Hepatic stellate cell (primary cell): Measurements from ENCODE around the gene PSTPIP1.

Source experiments
- DNase-seq: peaks from one replicate; pipeline ENCODE4 v3.0.0; 2011; ENCODE audit warnings: low spot score

The PSTPIP1 gene

DNA sequence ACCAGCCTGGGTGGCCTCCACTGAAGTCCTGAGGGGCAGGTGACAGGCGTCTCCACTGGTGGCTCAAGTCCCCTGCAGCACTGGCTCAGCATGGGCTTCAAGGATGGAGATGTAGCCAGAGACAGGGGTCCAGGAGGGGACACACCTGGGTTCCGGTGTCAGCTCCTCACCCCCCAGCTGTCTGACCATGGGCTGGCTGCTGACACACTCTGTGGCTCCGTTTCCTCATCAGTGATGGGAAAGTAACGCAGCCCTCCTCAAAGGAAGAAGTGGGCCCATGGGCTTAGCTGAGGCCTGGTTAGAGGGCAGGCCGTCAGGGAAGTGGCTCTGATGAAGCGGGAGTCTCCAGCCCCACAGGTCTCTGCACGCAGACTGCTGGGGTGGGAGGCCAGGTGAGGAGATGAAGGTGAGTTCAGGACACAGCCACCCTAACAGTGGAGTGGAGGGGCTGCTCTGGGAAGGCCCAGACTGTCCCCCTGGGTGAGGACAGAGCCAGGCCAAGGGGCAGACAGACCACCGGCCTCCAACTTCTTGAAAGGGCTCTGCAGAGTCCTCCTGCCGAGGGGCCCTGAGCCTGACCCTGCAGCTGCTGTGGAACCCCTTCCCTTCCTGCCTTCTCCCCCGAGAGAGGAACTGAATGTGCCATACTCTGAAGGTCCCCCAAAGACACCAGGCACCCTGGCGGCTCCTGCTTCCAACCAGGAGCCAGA is 24.0 kb downstream of the PSTPIP1 start:
- no peak for DNase-seq

DNA sequence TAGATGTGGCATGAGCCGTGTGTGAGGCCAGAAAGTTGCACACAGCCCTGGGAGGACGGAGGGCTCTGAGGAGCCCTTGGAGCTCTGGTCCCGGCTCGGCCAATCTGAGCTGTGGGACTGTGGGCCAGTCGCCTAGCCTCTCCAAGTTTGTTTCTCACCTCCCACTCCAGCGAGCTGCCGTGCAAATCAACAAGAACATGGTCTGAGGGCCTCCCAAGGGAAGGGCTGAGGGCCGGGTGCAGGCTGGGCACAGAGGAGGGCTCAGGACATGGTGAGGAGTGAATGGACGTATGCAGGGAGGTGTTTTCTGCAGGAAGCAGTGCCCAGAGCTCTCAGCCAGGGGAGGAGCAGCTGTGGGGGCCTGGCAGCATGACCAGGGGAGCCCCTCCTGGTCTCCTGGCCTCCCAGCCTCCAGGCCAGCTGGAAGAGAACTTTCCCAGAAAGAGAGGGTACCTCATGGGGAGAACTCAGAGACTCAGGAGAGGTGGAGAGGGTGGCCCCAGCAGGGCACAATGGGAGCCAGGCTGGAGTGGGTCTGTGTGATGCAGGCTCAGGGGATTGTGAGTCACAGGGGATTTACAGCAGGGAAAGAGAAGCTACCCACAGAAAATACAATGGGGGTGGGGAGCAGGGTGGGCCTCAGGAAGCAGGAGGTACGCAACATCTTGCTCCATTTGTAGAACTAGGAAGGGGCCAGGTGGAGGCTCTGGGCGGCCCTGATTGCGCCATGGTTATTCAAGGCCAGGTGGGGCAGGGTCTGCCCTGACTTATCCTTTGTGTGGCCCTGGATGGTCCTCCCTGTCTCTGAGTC is 24.8 kb downstream of the PSTPIP1 start:
- no peak for DNase-seq

DNA sequence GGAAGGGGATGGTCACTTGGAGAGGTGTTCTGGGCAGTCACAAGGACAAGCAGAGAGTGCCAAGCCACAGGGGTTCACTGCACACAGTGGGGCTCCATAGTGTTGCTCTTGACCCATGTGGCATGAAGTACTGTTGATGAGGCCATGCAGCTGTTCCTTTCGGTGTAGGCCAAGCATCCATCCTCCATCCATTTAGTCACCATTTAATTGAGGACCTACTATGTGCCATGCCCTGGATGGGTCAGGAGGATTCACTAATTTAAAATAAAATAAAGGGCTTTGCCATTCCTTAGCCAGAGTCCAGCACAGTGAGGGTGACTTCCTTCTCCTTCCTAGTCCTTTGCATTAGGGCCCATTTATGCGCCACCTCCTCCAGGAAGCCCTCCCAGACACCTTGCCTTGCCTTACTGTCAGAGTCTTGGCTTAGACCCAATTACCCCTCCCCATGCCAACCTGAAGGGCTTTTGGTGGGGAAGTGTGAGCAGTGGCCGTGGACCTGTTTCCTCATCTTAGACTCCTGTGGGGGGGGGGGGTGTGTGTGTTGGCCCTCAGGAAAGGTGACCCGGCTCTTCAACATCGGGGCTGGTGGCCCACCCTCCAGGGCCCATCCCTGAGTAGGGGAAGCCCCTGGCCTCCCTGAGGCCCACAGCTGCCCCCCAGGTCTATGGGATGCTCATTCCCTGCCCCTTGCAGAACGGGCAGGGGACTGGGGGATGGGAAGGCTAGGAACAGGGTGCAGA is 25.6 kb downstream of the PSTPIP1 start:
- DNase-seq: no peak

DNA sequence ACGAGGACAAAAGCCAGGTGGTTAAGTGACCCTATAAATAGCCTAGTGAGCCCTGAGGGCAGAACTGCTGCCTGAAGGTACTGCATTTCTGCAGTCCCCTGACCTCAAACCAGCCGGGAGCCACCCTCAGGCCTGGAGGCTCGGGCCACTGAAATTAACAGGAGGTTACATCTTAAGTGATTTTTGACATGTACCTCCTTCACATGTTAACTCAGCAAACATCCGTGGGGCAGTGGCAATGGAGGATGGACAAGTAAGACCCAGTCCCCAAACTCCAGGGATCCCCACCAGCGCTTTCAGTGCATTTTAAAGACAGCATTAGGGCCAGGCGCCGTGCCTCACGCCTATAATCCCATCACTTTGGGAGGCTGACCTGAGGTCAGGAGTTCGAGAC is 26.2 kb downstream of the PSTPIP1 start:
- no peak for DNase-seq

DNA sequence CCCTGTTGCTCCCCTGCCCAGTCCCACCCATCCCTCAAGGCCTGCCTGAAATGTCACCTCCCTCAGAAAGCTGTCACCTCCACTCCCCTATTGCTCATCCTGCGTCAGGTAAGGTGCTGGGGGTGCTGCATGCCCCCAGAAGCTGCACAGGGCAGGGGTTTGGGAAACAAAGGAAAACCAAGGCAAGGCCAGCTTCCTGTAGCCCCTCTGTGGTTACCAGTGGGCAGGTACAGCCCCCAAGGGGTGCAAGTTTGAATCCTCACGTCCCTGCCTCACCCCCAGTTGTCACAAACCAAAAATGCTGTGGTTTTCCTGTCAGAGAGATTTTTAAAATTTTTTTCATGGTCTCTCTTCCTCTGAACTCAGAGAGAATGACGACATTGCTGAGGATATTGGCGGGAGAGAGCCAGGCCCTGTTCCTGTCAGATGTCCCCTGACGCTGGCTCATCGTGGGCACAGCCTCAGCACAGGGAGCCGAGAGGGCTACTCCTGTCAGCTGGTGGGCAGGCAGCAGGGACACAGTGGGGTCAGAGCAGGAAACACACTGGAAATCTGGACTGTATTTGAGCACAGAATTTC is 27.0 kb downstream of the PSTPIP1 start:
- DNase-seq: peak; percentile 81

DNA sequence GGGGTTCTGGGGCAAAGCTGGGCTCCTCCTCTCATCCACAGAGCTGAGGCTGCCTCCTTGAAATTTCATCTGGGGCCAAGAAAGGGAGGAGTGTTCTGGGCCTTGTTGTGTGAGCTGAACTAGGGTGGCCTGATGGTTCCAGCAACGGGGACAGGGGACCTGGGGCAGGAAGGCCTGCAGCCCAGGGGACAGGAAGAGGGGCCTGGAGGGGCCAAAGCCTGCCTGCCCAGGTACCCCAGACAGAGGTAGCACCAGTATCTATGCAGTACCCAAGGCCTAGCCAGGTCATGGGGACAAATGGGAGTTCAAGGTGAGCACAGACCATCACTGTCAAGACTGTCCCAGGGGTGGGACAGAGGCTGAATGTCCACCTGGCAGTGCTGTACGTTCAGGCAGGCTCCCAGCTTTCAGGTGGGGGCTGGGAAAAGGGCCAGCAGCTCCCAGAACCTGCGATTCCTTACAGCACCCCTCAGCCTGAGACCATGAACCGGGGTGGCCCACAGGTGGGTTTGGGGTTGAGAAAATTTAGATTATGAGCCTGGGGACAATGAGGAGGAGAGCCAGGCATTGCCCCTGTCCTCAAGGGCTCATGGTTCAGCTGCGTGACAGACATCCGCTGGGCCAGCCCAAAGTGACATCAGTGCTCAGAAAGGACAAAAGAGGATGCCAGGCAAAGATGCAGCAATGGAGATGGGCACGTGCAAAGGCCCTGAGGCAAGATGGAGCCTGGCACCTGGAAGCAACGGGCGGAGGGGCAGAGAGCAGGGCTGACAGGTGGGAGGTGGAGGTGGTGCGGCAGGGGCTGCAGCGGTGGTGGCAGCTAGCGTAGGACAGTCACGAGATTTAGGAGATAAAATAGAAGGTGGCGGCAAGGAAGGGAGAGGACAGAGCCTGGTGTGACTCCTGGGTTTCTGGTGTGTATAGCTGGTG is 28.0 kb downstream of the PSTPIP1 start:
- no peak for DNase-seq

DNA sequence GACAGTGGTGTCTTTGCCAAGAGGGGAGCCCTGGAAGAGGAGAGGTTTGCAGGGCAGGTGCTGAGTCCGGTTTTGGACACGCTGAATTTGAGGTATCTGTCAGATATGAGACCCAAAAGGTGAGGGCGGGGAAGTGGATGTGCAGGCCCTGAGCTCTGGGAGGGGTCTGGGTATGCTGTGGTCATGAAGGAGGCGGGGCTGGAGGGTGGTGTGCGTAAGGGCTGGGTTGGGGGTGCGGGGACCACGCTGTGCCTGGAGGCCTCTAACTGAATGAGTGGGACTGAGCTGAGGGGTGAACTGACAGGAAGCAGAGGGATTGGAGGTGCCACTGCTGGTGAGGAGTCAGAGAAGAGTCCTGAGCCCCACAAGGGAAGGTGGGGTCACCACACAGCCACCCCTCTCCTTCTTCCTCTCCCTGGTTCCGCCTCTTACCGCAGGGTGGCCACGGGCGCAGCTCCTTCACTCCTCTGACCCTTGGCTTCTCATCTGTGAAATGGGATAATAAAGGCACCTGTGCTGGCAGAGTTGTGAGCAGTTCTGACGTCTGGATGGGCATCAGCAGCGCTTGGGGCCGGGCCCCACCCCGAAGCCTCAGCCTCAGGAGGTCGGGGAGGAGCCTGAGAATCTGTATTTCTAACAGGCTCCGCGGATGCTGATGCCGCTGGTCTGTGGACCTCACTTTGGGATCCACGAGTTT is 28.8 kb downstream of the PSTPIP1 start:
- no peak for DNase-seq

DNA sequence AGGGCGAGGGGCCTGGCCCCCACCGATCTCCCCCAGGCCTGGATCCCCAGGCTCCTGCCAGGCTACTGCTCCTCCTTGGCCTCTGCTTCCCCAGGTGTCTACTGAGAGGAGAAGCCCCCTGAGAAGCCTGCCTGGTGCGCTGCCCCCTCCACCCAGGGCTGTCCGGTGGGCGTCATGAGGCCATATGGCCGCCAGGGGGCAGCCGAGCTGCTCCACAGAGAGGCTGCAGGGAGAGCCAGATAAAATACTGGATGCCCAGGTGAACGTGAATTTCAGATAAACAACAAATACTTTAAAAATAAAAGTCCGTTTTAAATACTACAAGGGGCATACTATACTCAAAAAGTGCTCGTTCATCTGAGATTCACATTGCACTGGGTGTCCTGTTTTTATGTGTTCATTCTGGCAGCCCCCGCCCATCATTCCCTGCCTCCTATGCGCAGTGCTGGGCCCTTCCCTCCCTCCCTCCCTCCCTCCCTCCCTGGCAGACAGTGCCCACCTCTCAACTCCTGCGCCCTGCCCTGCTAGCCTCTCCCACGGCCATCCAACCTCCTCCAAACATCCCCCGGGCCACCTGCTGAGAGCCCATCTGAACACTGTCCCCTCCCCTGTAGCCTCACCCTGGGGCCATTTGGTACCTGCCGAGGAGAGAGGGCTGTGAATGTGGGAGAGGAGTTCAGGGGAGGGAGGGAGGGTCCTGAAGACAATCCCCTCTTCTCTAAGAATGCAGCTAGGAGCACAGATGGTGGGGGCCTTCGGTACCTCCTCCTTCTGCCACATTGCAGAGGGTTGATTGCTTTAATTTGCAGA is 29.6 kb downstream of the PSTPIP1 start:
- peak; percentile 88 for DNase-seq

DNA sequence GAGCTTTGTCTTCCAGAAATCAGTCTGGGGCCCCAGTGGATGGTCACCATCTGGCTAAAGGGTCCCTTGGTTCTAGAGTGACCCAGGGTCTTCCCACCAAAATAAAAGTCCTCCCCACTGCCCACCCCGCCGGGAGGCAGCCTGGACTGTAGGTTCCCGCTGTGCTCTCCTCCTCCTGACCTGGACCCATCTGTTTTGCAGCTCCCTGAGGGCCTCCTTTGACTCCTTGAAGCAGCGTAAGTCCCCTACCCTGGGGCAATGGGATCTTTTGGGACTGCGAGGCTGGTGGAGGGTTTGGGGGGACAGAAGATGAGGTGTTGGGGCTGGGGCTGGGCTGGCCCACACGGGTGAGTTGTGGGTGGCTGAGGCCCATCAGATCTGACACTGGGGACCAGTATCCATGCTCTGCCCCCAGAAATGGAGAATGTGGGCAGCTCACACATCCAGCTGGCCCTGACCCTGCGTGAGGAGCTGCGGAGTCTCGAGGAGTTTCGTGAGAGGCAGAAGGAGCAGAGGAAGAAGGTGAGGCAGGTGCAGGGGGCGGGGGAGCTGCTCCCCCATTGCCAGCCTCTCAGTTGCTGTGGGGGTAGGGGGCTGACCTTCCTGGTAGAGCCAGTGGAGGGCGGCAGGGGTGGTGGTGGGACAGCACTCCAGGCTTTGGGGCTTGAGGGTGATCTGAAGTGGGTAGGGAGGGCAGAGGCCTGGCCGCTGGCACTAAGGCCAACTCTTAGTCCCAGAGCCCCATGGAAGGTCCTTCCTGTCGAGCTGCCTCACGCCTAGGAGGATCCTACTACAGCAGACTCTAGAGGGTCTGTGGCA is 30.4 kb downstream of the PSTPIP1 start:
- no peak for DNase-seq

DNA sequence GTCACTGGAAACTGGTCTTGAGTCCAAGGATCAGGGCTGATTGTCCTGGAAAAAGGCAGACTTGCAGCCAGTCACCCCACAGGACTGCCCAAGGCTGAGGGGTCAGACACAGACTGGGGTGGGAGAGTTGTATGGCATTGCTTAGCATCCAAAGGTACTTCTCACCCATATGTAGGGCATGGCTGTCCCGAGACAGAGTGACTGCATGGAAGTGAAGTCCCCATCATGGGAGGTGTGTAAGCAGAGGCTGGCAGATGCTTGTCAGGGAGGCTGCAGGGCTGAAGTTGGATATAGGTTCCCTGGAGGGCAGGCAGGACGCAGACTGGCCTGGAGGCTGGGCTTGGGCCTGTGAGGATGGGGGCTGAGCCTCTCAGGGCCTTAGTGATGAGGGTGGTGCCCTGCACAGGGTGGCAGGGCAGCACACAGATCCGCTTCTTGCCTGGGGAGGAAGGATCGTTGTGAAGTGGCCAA is 31.1 kb downstream of the PSTPIP1 start:
- no peak for DNase-seq

DNA sequence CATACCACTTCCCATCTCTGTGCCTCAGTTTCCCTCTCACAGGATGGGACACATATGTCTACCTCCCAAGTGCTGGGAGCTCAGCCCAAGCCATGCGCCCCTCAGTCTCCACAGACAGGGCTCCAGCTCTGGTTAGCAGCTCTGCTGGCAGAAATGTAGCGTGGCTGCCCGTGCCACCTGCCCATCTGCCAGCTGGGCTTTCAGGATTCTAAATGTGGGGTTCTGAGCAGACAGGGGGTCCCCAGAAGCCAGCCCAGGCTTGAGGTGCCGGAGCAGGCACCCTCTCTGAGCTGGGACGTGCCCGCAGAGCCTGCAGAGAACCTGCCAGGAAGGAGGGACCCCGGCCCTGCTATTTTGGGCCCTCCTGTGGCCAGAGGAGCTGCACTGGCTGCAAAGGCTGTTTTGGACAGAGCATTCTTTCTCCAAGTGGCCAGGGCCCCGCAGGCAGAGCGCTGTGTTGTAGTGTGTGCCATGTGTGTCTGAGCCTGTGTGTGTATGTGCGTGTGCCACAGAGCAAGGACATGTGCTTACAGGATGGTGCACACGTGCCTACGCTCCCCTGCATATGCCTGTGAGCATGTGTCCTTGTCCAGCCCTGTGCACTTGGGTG is 31.7 kb downstream of the PSTPIP1 start:
- no peak for DNase-seq

DNA sequence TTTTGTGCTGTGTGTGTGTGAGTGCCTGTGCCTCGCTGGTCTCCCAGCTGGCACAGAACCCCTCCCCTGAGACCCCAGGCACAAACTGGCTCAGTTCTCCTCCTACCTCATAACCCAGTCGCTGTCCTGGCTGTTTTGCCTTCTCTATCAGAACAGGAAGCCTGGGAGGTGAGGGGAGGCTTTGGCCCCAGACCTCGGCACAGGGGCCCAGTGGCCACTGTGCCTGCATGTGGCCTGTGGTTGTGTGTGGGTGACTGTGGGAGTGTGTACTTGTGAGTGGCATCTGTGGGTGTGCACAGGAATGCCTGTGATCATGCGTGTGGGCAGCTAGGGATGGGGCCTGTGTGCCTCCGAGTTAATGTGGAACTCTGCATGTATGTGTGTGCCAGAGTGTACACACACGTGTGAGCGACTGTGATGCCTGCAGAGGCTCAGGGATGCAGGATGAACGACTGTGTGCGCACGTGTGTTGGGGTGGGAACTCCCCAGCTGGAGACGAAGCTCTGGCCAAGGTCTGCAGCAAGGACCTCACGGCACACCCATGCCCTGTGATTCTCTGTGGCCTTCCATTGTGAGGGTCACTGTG is 32.3 kb downstream of the PSTPIP1 start:
- no peak for DNase-seq

DNA sequence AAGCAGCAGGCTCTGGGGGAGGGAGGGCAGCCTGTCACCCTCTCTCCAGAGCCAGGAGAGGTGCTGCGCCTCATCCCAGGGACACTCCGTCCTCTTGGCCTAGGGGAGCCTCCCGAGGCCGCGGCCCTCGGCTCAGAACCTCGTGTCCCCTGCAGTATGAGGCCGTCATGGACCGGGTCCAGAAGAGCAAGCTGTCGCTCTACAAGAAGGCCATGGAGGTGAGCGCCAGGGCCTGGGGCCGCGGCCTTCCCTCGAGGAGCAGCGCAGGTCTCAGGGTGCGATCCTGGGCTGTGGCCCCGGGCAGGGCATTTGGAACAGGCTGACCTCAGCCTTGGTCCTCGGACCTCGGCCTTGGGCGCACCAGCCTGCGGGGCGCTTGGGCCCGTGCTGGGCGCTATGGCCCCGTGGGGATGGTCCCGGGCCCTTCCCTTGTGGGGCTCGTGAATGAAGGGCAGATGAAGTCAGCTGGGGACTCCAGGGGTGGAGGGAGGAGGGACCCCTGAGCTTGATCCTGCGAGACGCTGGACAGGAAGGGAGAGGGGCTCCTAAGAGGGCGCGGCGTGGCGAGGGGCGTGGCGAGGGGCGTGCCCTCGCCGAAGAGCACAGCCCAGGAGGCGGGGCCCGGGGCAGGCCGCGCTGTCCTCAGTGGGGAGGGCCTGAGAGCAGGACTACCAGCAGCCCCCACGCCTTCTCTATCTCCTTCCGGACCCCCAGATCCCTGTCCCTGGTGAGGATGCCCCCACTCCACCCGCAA is 32.9 kb downstream of the PSTPIP1 start:
- peak; percentile 22 for DNase-seq

DNA sequence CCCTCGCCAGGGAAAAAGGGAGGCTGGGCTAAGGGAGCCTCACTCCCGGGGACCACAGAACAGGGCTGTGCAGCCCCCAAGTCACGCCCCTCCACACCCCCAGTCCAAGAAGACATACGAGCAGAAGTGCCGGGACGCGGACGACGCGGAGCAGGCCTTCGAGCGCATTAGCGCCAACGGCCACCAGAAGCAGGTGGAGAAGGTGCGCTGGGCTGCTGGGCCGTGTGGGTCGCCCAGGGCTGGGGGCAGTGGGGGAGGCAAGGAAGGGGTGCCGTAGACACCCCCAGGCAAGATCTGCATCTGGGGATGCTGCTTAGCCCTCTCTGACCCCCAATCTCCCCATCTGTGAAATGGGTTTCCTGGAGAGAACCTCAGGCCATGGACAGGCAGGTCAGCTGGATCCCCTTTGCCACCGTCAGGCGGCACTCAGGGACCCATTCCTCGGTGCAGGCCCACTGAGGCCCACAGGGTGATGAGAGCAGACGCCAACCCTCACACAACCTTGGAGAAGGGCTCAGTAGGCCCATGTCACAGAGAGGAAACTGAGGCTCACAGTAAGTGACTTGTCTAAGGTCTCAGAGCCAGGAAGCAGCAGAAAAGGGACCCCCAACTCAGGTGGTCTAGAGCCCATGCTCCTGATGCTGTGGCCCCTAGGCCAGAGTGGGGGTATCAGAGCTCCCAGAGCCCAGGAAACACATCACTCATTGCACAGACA is 33.7 kb downstream of the PSTPIP1 start:
- DNase-seq: peak; percentile 6

DNA sequence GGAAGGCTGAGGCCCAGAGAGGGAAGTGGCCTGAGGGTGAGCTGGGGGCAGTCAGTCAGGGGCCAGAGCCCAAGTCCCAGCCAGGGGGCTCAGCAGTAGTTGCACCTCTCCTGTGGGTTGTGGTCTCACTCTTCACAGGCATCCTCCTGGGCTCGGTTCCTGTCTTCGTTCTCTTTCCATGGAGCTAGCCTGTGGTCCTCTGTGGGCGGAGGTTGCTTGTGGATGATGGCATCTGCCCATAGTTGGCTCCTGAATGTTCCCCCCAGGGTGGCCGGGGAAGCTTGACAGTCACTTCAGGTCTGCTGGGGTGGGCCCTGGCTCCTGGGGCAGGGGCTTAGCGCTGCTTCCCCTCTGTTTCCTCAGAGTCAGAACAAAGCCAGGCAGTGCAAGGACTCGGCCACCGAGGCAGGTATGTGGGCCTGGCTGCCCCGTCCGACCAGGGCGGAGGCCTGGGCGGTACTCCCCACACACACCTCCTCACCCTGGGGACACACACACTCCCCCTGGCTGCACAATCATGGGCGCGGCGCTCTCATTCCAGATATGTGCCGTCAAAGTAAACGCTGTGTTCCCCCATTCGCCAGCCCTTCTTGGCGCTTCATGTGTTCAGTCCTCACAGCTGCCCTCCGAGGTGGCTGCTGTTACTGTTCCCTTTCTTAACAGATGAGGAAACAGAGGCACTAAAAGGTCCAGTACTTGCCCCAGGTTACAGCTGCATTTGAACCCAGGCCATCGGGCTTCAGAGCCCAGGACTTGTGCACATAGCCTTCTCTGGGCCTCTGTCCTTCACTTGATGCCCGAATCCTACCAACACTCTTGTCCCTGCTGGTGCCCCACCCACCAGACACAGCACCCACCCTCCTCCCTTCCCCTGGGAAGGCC is 34.5 kb downstream of the PSTPIP1 start:
- DNase-seq: no peak
